CD4-positive, CD25-positive, alpha-beta regulatory T cell (primary cell): ENCODE results near the gene DST. TPM values are rescaled to one million over a fixed set of nuclear protein-coding genes. Genes with fewer than 3 reads are reported as not detected.

Source experiments
- ATAC-seq, 2 donors: fragments of 150-1000 bp; cut with Tn5 transposase; one replicate each; pipeline ENCODE4 v1.10.0; 2021; ENCODE audit warnings: low read depth in 2 of 2, moderate number of reproducible peaks in 2 of 2, moderate library complexity in 1 of 2
- DNase-seq, 3 donors: peaks; one replicate each; pipeline versions ENCODE4 v3.0.0 to v3.0.0-alpha.2; 2012 to 2022; ENCODE audit warnings: mixed read lengths in 1 of 3
- H3K27ac ChIP-seq: one replicate; pipeline ENCODE4 v1.7.0; 2013; ENCODE audit warnings: mild to moderate bottlenecking, low read length; ENCODE audit not compliant: insufficient read depth, poor library complexity, severe bottlenecking
- H3K27me3 ChIP-seq: one replicate; pipeline ENCODE4 v1.7.0; 2013; ENCODE audit warnings: low read length; ENCODE audit not compliant: control insufficient read depth, insufficient read depth
- H3K36me3 ChIP-seq: one replicate; pipeline ENCODE4 v1.7.0; 2013; ENCODE audit warnings: mild to moderate bottlenecking, low read length, moderate library complexity; ENCODE audit not compliant: control insufficient read depth, insufficient read depth
- H3K4me1 ChIP-seq: 2 replicates; pipeline ENCODE4 v1.7.0; 2013; ENCODE audit warnings: mild to moderate bottlenecking, low read length; ENCODE audit not compliant: insufficient read depth, control insufficient read depth, poor library complexity, severe bottlenecking
- H3K4me3 ChIP-seq: one replicate; pipeline ENCODE4 v1.7.0; 2013; ENCODE audit warnings: low read depth, mild to moderate bottlenecking, low read length, moderate library complexity
- H3K9me3 ChIP-seq, 2 experiments: 1 replicate in 1 of 2; 2 replicates in 1 of 2; pipeline ENCODE4 v1.7.0; 2013; ENCODE audit warnings: low read length in 2 of 2, mild to moderate bottlenecking in 1 of 2, moderate library complexity in 1 of 2; ENCODE audit not compliant: control insufficient read depth in 2 of 2
- H3K27ac Mint-ChIP-seq, 3 donors: one replicate each; pipeline ENCODE4 v1.8.0; 2020 to 2022; ENCODE audit warnings: mild to moderate bottlenecking in 3 of 3, mixed read lengths in 3 of 3, moderate library complexity in 2 of 3
- H3K27me3 Mint-ChIP-seq: one replicate; pipeline ENCODE4 v1.8.0; 2022; ENCODE audit warnings: mild to moderate bottlenecking, mixed read lengths
- H3K36me3 Mint-ChIP-seq: one replicate; pipeline ENCODE4 v1.8.0; 2020; ENCODE audit warnings: mixed read lengths
- H3K4me1 Mint-ChIP-seq, 4 donors: one replicate each; pipeline ENCODE4 v1.8.0; 2020 to 2022; ENCODE audit warnings: mixed read lengths in 4 of 4, mild to moderate bottlenecking in 1 of 4
- H3K4me3 Mint-ChIP-seq, 4 donors: one replicate each; pipeline ENCODE4 v1.8.0; 2020 to 2022; ENCODE audit warnings: mild to moderate bottlenecking in 4 of 4, mixed read lengths in 4 of 4, moderate library complexity in 3 of 4
- H3K9me3 Mint-ChIP-seq, 7 donors: one replicate each; pipeline ENCODE4 v1.8.0; 2020 to 2022; ENCODE audit warnings: mixed read lengths in 7 of 7, mild to moderate bottlenecking in 3 of 7, moderate library complexity in 2 of 7
- polyA plus RNA-seq, 4 donors: library from polyadenylated mRNA; unstranded; fragments of 300-500 nt; fragmentation: Illumina TruSeq; gene quantifications; one replicate each; pipeline ENCODE4 v1.2.3, GENCODE V29; 2021
- total RNA-seq: library from RNA; stranded (reverse); gene quantifications from one replicate; pipeline ENCODE4 v1.2.3, GENCODE V29; 2022

The DST gene
- total and polyA plus RNA-seq, 5 donors from 2014 or later = 0.30 to 3.8 (median 1.2) TPM; not detected in 2

- no peak overlapping the region for H3K4me3 Mint-ChIP-seq
- Histone ChIP-seq H3K27me3 (no peaks in the 10 kb centered on the region), H3K4me3 (no peak overlapping the region), H3K36me3 (no peaks in the 10 kb centered on the region), H3K9me3 (no peaks in the 10 kb centered on the region), H3K27ac (no peak overlapping the region), H3K4me1 (no peaks in the 10 kb centered on the region)
- no peaks in the 10 kb centered on the region for H3K4me1 Mint-ChIP-seq
- no peak overlapping the region for H3K27ac Mint-ChIP-seq
- H3K36me3 Mint-ChIP-seq = no peaks in the 10 kb centered on the region
- peaks cover 0 to 7% (median 0%) of the 10 kb centered on the region in 7 donors for H3K9me3 Mint-ChIP-seq
- ATAC-seq (no peak), DNase-seq (no peak)
- no peaks in the 10 kb centered on the region for H3K27me3 Mint-ChIP-seq
These were observed 205.4 kb downstream of the DST start for GRCh38 chr6:56437171-56437900.

GRCh38 chr6:56435754-56436153 lies 206.9 kb downstream of the DST start:
- Histone ChIP-seq H3K27me3 (no peaks in the 10 kb centered on the region), H3K4me3 (no peak overlapping the region), H3K9me3 (no peaks in the 10 kb centered on the region), H3K4me1 (no peaks in the 10 kb centered on the region), H3K27ac (no peak overlapping the region), H3K36me3 (no peaks in the 10 kb centered on the region)
- peak overlapping the region in 1 of 4 donors; percentile 21 for H3K4me3 Mint-ChIP-seq
- ATAC-seq = no peak
- H3K36me3 Mint-ChIP-seq = no peaks in the 10 kb centered on the region
- H3K27me3 Mint-ChIP-seq = no peaks in the 10 kb centered on the region
- H3K9me3 Mint-ChIP-seq = peaks cover 0 to 8% (median 0%) of the 10 kb centered on the region in 7 donors
- DNase-seq = no peak
- no peaks in the 10 kb centered on the region for H3K4me1 Mint-ChIP-seq
- no peak overlapping the region for H3K27ac Mint-ChIP-seq

GRCh38 chr6:56435326-56435725 lies 207.4 kb downstream of the DST start:
- Histone ChIP-seq H3K27ac (no peak overlapping the region), H3K9me3 (no peaks in the 10 kb centered on the region), H3K36me3 (no peaks in the 10 kb centered on the region), H3K27me3 (no peaks in the 10 kb centered on the region), H3K4me1 (no peaks in the 10 kb centered on the region), H3K4me3 (no peak overlapping the region)
- no peaks in the 10 kb centered on the region for H3K36me3 Mint-ChIP-seq
- no peaks in the 10 kb centered on the region for H3K4me1 Mint-ChIP-seq
- no peaks in the 10 kb centered on the region for H3K27me3 Mint-ChIP-seq
- no peak for ATAC-seq
- no peak for DNase-seq
- peaks cover 0 to 9% (median under 1%) of the 10 kb centered on the region in 7 donors for H3K9me3 Mint-ChIP-seq
- H3K27ac Mint-ChIP-seq = no peak overlapping the region
- H3K4me3 Mint-ChIP-seq = no peak overlapping the region

- H3K27me3 ChIP-seq = no peaks in the 10 kb centered on the region
- H3K9me3 Mint-ChIP-seq = peaks cover 0 to 11% (median 2%) of the 10 kb centered on the region in 7 donors
- DNase-seq (no peak), ATAC-seq (no peak)
- no peaks in the 10 kb centered on the region for H3K36me3 ChIP-seq
- no peak overlapping the region for H3K4me3 Mint-ChIP-seq
- no peak overlapping the region for H3K27ac ChIP-seq
- H3K9me3 ChIP-seq = no peaks in the 10 kb centered on the region
- H3K4me3 ChIP-seq = no peak overlapping the region
- H3K27me3 Mint-ChIP-seq = no peaks in the 10 kb centered on the region
- H3K4me1 Mint-ChIP-seq = no peaks in the 10 kb centered on the region
- H3K4me1 ChIP-seq = no peaks in the 10 kb centered on the region
- H3K27ac Mint-ChIP-seq = no peak overlapping the region
- no peaks in the 10 kb centered on the region for H3K36me3 Mint-ChIP-seq
These were observed 208.1 kb downstream of the DST start for GRCh38 chr6:56434606-56435005.

- Mint-ChIP-seq H3K27me3 (no peaks in the 10 kb centered on the region), H3K36me3 (no peaks in the 10 kb centered on the region), H3K27ac (no peak overlapping the region), H3K9me3 (peaks cover 0 to 11% (median 0%) of the 10 kb centered on the region in 7 donors), H3K4me1 (no peaks in the 10 kb centered on the region), H3K4me3 (no peak overlapping the region)
- Histone ChIP-seq H3K27me3 (no peaks in the 10 kb centered on the region), H3K27ac (no peak overlapping the region), H3K9me3 (no peaks in the 10 kb centered on the region), H3K4me1 (no peaks in the 10 kb centered on the region), H3K36me3 (no peaks in the 10 kb centered on the region), H3K4me3 (no peak overlapping the region)
- no peak for DNase-seq
- no peak for ATAC-seq
These were observed 209.6 kb downstream of the DST start for GRCh38 chr6:56433119-56433518.

GRCh38 chr6:56432194-56432593 lies 210.5 kb downstream of the DST start:
- Mint-ChIP-seq H3K4me3 (no peak overlapping the region), H3K36me3 (no peaks in the 10 kb centered on the region), H3K27me3 (no peaks in the 10 kb centered on the region), H3K9me3 (peaks cover 0 to 11% (median 2%) of the 10 kb centered on the region in 7 donors), H3K4me1 (no peaks in the 10 kb centered on the region), H3K27ac (no peak overlapping the region)
- DNase-seq = no peak
- Histone ChIP-seq H3K36me3 (no peaks in the 10 kb centered on the region), H3K27ac (no peak overlapping the region), H3K4me1 (no peaks in the 10 kb centered on the region), H3K4me3 (no peak overlapping the region), H3K9me3 (no peaks in the 10 kb centered on the region), H3K27me3 (no peaks in the 10 kb centered on the region)
- no peak for ATAC-seq

- DNase-seq (no peak), ATAC-seq (no peak)
- no peaks in the 10 kb centered on the region for H3K4me1 ChIP-seq
- Mint-ChIP-seq H3K9me3 (peaks cover 0 to 13% (median 2%) of the 10 kb centered on the region in 7 donors), H3K4me1 (no peaks in the 10 kb centered on the region), H3K27me3 (no peaks in the 10 kb centered on the region), H3K36me3 (no peaks in the 10 kb centered on the region), H3K27ac (no peak overlapping the region), H3K4me3 (no peak overlapping the region)
- no peak overlapping the region for H3K27ac ChIP-seq
- no peak overlapping the region for H3K4me3 ChIP-seq
- H3K36me3 ChIP-seq = no peaks in the 10 kb centered on the region
- no peaks in the 10 kb centered on the region for H3K9me3 ChIP-seq
- no peaks in the 10 kb centered on the region for H3K27me3 ChIP-seq
These were observed 211.8 kb downstream of the DST start for GRCh38 chr6:56430629-56431600.
